ENCODE measurements around the gene CCDC141. TPM values are rescaled to one million over a fixed set of nuclear protein-coding genes. Genes with fewer than 3 reads are reported as not detected.

Gene CCDC141
- total RNA-seq, 1 donor from 2014 or later: 0.06 TPM

DNA sequence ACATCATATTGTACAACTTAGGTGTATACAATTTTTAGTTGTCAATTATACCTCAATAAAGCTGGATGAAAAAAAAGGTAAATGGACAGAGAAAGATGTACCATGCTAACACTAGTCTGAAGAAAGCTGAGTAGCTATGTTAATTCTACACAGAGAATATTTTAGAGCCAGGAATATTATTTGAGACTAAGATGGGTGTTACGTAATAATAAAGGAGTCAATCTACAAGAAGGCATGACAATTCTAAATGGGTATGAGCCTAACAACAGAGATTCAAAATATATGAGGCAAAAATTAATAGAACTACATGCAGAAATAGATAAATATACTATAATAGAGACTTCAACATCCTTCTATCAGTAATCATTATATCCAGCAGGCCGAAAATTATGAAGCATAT, 69.1 kb downstream of the CCDC141 start:
- DNase-seq (ENCODE audit: extremely low read depth, low read depth, low spot score): no peak

DNA sequence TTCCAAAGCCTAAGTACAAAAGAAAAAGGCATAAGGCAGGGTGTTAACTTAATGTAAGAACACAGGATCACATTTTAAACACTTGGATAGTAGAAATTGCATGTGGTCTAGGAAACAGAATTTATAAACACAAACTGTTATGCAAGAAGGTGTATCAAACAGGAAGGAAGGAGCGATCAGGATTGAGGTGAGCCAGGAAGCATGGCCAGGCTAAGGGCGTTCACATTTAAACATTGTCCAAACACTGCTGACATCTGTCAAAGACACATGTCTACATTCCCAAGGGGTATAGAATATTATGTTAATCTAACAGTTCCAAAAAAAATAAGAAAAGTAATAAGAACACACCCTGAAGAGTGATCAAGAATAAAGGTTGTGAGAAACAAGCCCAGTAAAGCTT, 71.3 kb downstream of the CCDC141 start:
- DNase-seq (ENCODE audit: extremely low read depth, low read depth, low spot score): no peak

DNA sequence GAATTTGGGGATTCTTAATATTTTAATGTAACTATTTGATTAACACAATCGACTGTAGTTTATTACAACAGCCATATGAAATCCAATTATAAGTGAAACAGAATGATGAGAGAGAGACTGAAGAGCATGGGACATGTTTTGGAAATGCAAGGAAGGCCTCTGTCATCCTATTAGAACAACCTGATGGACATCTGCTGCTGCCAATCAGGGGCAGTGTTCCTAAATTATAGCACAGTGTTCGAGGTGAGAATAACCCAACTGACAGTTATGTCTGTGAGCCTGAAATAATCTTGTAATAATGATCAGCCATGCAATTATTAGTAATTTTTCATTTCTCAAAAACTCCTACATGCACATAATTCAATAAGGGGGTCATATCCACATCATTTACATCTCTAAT, 73.6 kb downstream of the CCDC141 start:
- no peak for DNase-seq (ENCODE audit: extremely low read depth, low read depth, low spot score)

DNA sequence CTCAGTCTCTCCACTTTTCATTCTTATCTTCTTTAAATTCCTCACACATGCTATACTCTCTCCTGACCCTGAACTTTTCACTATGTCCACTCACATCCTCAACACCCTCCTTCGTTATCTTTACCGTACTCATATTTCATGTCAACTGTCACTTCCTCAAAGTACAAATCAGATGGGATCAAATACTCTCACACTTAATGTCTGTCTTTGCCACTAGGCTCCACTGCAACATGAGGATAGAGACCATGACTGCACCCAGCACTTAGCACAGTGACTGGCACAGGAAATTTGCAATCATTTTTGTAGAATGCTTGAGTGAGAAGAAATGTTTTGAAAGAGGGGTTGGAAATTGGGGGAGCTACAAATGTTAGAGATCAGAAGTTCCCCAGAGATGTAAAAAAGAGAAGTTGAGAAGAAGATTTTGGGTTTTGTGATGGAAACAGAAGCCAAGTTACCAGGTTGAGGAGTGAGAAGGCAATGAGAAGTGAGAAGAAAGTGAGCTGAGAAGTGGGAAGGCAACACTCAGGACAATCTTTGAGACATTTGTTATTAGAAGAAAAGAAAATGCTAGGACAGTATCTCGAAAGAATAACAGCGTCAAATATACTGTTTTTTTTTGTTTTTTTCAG, 87.0 kb downstream of the CCDC141 start:
- DNase-seq (ENCODE audit: extremely low read depth, low read depth, low spot score): no peak

DNA sequence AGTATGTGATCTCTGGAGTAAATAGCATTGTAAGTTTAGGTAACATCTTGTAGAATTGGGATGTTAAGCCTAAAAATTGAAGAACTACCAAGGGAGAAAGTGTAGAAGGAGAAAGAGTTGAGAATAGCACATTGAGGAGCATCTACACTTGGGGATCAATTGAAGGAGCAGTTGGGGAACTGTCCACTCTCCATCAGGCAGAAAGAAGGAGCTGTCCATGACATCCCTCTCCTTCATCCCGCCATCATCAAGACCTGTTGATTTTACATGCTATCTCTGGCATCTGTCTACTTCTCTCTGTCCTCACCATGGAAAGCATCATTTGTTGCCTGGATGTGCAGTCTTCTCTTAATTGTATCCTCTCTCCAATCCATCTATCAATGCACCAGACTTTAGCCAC, 87.8 kb downstream of the CCDC141 start:
- no peak for DNase-seq (ENCODE audit: extremely low read depth, low read depth, low spot score)

DNA sequence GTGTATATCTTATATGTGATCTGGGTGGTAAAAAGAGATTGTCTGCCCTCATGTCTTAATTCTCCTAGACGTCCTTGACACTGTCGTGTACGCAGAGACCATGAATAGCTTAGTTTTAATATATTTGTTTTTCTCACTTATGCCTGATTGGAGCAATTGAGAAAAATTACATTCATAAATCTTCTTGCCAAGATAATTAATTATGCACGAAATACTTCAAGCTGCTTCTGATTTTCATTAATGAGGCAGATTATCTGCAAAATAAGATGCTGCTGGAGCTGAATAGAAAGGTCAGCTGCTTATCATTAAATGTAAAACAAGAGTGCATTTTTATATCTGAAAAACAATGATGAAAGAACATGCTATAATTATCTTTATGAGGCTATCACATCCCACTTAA, 95.9 kb downstream of the CCDC141 start:
- no peak for DNase-seq (ENCODE audit: extremely low read depth, low read depth, low spot score)

DNA sequence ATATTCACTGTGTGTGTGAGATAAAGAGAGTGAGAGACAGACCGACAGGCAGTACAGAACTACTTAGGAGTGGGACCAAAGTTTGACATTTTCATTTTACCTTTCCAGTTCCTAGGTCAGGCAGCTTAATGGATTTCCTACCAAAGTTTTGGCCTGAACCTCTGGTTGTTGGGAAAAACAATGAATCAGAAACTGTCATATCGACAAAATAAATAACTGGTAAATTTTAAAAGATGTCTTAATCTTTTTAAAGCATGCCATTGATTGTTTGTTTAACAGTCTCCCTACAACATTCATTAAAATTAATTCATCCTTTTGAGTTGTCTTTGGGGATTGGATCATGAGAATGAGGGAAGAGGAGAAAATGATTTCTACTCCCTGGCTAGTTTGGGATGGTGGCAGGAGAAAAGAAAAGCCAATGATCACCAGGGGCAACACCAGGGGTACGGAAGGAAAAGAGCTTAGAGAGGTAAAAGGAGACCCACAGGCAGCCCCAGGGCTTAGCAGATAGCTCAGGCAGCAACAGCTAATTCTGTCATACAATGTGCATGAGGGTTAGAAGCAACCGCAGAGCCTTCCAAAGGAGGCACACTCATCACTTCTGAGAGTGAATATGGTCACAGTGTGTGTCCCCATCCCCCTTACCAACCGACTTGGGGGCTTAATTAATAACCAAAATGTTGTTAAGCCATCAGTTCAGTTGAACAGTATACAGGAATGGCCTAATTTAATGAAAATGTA, 98.5 kb downstream of the CCDC141 start:
- no peak for DNase-seq (ENCODE audit: extremely low read depth, low read depth, low spot score)

DNA sequence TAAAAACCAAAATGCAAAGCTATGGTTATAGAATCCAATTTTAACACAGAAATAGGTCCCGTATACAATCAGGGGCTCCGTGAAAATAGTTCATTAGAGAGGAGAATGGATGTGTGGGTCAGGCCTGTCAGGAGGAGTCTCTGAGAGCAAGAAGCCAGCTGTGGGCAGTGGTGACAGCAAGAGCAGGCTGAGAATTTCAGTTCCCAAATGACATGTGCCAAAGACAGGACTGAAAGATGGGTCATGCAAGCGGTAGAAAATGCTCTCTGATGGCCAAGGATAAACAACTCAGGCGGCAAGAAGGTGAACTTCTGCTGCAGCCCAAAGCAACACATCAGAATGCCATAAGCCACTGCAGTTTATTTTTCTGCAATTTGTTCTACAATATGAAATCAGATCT, 100.4 kb downstream of the CCDC141 start:
- DNase-seq (ENCODE audit: extremely low read depth, low read depth, low spot score): no peak

DNA sequence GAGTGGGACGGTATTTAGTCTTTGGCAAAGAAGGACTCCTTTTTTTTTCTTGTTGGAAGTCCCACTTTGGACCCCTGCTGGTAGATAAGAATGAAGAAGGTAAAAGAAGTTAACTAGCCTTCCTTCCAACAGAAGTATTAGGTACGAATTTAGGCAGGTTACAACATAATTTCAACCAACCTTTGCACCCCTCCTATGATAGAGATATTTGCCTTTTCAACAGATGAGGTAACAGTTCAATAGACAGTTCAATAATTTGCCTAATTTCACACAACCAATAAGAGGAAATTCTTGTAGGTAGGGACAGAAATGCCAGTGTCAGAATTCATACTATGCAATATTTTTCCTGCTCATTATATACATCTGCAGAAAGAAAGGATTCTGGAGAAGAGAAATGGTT, 100.8 kb downstream of the CCDC141 start:
- no peak for DNase-seq (ENCODE audit: extremely low read depth, low read depth, low spot score)

DNA sequence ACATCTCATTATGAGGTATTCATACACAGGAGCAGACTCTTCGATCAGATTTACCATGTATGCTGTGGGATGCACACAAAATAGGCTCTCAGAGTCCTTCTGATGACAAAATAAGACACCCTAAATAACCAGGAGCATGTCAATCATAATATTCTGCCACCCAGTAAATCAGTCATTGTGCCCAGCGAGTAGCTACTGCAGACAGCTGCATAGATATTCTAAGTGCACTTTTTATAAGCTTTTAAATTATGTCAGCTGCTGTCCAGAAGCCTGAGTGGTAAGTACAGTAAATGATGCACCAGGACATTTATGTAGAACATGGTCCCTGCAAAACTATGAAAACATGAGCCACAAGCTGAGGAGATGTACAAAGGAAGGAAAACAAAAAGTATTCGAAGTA, 102.9 kb downstream of the CCDC141 start:
- no peak for DNase-seq (ENCODE audit: extremely low read depth, low read depth, low spot score)

DNA sequence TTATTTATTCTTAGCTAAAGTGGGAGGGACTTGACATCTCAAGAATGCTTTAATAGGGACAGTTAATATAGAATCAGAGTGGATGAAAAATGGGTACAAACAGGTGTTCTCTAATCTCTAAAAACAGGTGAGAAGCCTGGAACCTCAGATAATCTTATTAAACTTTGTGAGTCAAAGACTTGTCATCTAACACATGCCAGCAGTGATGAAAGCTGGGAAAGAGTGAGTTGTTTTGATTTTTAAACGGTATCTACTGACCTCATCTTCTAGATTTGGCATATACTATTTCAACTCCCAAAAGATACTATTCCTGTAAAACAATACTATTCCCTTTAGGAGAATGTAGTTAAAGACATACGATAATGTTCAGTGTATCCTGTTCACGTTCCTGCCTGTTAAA, 103.4 kb downstream of the CCDC141 start:
- no peak for DNase-seq (ENCODE audit: extremely low read depth, low read depth, low spot score)

DNA sequence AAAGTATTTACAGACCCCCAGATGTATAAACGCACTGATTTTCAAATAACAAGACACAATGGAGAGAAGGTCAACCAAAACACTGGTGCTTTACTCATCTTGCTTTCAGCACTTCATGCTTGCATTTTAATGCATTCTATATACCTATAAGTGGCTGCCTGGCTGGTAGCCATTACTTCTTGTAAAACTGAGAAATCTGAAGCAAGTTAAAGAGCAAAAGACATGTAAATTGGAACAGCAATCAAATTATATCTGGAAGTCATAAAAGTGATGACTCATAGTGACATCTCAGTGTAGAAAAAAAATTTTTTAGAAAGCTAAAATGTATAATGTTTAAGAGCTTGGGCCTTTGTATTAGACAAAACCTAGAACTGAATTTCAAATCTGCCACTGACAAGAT, 106.2 kb downstream of the CCDC141 start:
- DNase-seq (ENCODE audit: extremely low read depth, low read depth, low spot score): no peak

DNA sequence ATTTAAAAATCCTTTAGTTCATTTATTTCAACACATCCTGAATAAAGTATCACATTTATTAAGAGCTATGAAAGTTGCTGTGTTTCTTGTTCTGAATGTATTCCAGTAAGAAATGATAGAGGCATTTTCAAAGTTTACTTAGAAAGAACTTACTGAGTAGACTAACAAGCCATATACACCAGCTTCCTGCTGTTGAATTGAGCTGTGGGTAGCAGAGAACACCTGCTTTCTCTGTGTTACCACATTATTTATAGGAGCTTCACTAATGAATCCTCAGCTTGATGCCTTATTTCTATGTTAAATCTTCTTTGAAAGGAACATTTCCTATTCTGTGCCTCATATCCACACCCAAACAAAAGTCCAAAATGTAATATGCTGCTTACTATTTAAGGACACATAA, 115.4 kb downstream of the CCDC141 start:
- no peak for DNase-seq (ENCODE audit: extremely low read depth, low read depth, low spot score)

DNA sequence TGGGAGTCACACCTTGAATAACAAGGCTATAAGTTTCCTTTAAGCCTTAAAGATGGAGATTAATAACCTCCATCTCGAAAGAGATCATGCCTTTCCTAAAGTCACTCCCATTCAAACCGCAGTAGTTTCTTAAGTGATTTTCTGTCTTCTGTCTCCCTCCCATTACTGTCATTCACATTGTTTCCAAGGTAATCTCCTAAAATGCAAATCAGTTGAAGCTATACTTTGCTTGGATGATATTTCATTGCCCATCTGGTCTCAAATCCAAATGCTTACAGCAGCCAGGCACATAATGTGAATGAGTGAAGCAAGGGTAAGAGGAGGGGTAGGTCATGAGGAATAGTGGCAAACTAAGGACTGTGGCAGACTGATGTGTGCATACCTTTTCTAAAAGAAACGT, 116.4 kb downstream of the CCDC141 start:
- DNase-seq (ENCODE audit: extremely low read depth, low read depth, low spot score): no peak

DNA sequence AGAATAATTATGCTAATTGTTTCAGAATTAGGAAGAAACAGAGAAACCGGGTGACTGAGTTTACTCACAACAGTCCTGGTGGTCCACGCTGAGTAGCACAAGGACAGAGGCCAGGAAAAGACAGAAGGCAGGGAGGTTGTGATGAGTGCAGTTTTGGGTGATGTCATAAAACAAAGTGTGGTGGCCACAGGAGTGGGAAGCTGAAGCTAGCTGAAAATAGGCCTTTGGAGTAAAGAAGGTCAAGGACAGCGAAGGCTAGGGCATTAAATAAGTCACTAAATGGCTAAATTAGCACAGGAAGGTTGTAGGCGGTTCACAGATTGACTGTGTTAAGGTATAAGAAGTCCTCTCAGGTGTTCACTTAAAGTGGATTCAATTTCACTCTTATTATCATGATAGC, 121.9 kb downstream of the CCDC141 start:
- no peak for DNase-seq (ENCODE audit: extremely low read depth, low read depth, low spot score)

DNA sequence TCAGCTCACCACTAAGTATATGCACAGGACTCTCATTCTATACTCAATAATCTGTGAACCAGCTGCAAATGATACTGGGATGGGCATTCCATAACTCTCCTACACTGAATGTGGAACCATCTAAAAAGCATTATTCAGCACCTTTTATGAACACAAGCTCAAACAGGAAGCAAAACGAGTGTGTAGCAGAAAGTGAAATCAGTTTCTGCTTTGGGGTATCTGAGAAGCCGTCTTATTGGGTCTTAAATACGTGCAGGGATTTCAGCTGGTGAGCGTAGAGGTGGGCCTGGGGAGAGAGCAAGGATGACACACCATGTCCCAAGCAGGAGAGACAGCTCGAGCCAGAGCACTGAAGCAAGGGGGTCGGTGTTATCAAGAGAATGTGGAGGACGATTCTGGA, 122.8 kb downstream of the CCDC141 start:
- no peak for DNase-seq (ENCODE audit: extremely low read depth, low read depth, low spot score)

DNA sequence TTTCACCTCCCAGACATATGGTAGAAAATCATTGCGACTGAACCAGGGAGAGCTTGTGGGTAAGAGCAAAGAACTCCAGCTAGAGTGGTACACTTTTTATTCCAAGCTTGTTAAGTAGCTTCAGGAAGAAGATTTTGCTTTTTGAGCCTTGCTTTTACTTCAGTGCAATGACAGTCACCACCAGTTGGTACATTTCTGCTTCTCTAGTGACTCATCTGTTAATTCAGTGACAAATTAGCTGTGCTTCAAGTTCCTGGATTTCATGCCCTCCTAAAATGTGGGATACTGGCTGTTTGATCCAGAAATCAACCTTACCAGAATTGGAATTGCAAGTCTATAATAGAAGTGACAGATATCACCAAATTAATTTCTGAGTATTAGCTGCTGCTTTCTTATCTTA, 125.1 kb downstream of the CCDC141 start:
- DNase-seq (ENCODE audit: extremely low read depth, low read depth, low spot score): no peak

DNA sequence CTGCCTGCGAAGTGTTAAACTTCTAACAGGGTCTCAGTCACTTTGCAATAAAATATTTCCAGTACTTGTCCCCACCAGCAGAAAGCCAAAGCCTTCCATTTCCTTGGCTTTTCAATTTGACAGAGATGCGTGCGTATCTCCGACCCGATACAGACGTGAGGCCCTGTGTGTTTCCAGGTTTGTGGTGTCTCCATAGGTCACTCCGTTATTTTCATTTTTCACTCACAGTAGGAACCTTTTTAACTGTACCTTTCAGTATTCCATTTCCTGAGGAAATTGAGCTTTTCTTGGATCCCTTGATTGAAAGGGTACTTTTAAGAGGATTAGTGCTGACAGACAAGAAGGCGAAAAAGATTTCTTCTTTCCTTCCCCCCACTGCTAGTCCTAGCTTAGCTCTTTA, 126.4 kb downstream of the CCDC141 start:
- DNase-seq (ENCODE audit: extremely low read depth, low read depth, low spot score): no peak

DNA sequence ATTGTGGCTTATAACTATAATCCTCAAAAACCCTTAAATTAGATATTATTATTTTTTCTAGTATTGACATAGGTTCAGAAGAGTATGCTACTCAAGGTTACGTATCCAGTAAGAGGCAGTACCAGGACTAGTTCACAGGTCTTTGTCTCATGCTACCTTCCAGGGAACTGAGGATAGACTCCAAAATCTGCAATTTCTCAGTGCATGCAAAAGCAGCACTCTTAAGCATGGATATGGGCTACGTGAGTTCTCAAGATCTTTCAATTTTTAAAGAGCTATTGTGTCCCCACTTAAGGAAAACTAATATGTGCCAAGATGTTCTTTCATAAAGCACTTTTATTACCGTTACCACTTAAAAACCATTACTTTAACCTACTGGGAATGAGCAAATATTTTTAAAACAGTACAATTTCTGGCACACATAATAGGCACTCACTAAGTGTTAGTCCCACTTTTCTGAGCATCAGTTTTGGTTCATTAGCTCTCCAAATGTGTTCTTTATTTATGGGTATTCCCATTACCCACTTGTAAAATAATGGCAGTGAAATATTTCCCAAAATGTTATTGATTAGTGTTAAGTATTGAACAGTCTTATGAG, 128.9 kb downstream of the CCDC141 start:
- no peak for DNase-seq (ENCODE audit: extremely low read depth, low read depth, low spot score)

DNA sequence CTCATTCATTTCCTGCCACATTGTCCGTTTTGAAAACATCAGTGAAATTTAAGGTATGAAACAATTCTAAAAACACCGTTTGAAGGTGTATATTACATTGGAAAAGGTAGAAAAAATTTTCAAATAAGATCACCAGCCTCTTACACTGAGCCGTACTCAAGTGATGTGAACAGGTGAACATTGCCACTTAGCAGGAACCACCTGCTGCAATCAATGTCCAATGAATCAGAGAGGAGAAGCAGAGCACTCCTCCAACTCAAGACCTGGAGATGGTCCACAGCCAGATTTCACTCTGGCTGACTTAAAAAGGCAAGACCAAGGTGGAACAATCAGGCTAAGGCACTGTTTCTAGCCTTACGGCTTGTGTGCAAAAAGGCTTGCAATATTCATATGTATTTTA, 132.4 kb downstream of the CCDC141 start:
- DNase-seq (ENCODE audit: extremely low read depth, low read depth, low spot score): no peak

DNA sequence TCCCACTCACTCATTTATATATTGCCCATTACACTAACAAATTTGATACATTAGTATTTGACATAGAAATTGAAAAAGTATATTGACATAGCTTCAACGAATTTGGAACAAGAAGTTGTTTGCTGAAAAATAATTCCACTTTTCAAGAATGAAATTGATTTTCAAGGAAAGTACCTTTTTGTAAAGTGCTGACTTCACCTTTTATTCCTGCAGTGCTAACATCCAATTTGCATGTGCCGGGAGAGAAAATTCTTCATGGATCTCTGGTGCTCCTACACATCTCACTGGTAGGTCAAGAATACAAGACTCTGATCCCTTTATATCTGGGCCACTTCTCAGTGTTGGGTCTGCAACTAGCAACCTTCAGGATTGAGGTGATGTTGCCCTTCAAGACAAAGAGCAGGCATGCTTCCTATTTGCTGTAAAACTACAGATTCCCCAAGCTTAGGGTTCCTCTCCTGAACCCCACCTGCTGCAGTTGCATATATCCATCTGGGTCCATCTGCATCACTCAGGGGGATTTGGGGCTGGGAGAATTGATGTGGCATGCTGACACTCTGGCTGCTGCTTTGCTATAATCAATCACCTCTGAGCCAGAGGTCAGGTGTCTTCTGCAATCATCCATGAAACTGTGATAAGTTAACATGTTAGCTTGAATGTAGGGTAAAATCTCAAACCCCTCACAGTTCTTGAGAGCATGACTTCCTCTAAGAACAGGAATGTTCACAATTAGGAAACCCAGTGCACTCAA, 134.3 kb downstream of the CCDC141 start:
- DNase-seq (ENCODE audit: extremely low read depth, low read depth, low spot score): no peak

Measured in glomerular endothelial cell (primary cell).